OCI-LY3 (cell line): ENCODE results near the gene KDM2A.

Experiments used
- H2AFZ ChIP-seq: fragments of 200-600, 300-600 bp; shearing (Covaris generic); 2 replicates; pipeline ENCODE4 v1.6.0; 2014; ENCODE audit warnings: antibody characterized with exemption, low read depth, low read length
- H3K27ac ChIP-seq: fragments of 200-600, 300-600 bp; sonication (generic); 2 replicates; pipeline ENCODE4 v1.5.1; 2014; ENCODE audit warnings: mild to moderate bottlenecking, low read length, moderate library complexity, mixed read lengths
- H3K27me3 ChIP-seq: fragments of 200-600, 300-600 bp; sonication (generic); 2 replicates; pipeline ENCODE4 v1.6.1; 2014; ENCODE audit warnings: low read depth, low read length, mixed read lengths
- H3K36me3 ChIP-seq: fragments of 200-600, 300-600 bp; sonication (generic); replicated peaks from 2 replicates; pipeline ENCODE3; 2014; ENCODE audit warnings: low read depth, low read length, mixed read lengths
- H3K4me1 ChIP-seq: fragments of 300-600, 200-600 bp; sonication (generic); 2 replicates; pipeline ENCODE4 v1.6.1; 2014; ENCODE audit warnings: low read length, mixed read lengths
- H3K4me2 ChIP-seq: fragments of 200-600, 300-600 bp; sonication (generic); 2 replicates; pipeline ENCODE4 v1.6.1; 2014; ENCODE audit warnings: low read length, mixed read lengths
- H3K4me3 ChIP-seq: fragments of 300-600, 200-600 bp; sonication (generic); 2 replicates; pipeline ENCODE4 v1.5.1; 2014; ENCODE audit warnings: antibody characterized with exemption, mild to moderate bottlenecking, low read length, moderate library complexity
- H3K79me2 ChIP-seq: fragments of 300-600, 200-600 bp; shearing (Covaris generic); 2 replicates; pipeline ENCODE4 v1.6.1; 2014; ENCODE audit warnings: mild to moderate bottlenecking, low read length, mixed read lengths
- H3K9ac ChIP-seq: fragments of 300-600, 200-600 bp; shearing (Covaris generic); 2 replicates; pipeline ENCODE4 v1.6.0; 2014; ENCODE audit warnings: mild to moderate bottlenecking, low read length, moderate library complexity
- H3K9me3 ChIP-seq: fragments of 200-600, 300-600 bp; shearing (Covaris generic); 2 replicates; pipeline ENCODE4 v1.6.1; 2014; ENCODE audit warnings: low read length, mixed read lengths; ENCODE audit not compliant: insufficient read depth
- H4K20me1 ChIP-seq: fragments of 200-600, 300-600 bp; sonication (generic); 2 replicates; pipeline ENCODE4 v1.6.1; 2016; ENCODE audit warnings: low read length, mixed read lengths; ENCODE audit not compliant: insufficient read depth
- CTCF ChIP-seq: fragments of 200-600, 300-600 bp; sonication (generic); IDR thresholded peaks from 2 replicates; pipeline ENCODE4 v1.5.1; 2014; ENCODE audit warnings: antibody characterized with exemption, low read length, low read depth
- EZH2phosphoT487 ChIP-seq: fragments of 200-600 bp; shearing (Covaris generic); IDR thresholded peaks from 2 replicates; pipeline ENCODE4 v1.6.1; 2018; ENCODE audit warnings: antibody characterized with exemption, mixed run types, low read depth

The KDM2A gene

GRCh38 chr11:67267188-67268080 lies 148.4 kb downstream of the KDM2A start:
- Histone ChIP-seq H3K9ac (peak overlapping the region; percentile 87), H3K4me1 (peaks cover 62% of the 10 kb centered on the region), H2AFZ (no peak overlapping the region), H3K4me2 (peak overlapping the region; percentile 98), H3K27me3 (no peaks in the 10 kb centered on the region), H3K27ac (peak overlapping the region; percentile 97), H3K9me3 (no peaks in the 10 kb centered on the region), H3K36me3 (peaks cover 41% of the 10 kb centered on the region), H3K4me3 (peak overlapping the region; percentile 79), H3K79me2 (peaks cover 60% of the 10 kb centered on the region), H4K20me1 (peaks cover 41% of the 10 kb centered on the region)
- TF ChIP-seq CTCF, result peak; percentile 24; the same call in 1 of the 2 replicates
- no peak for TF ChIP-seq EZH2phosphoT487

DNA sequence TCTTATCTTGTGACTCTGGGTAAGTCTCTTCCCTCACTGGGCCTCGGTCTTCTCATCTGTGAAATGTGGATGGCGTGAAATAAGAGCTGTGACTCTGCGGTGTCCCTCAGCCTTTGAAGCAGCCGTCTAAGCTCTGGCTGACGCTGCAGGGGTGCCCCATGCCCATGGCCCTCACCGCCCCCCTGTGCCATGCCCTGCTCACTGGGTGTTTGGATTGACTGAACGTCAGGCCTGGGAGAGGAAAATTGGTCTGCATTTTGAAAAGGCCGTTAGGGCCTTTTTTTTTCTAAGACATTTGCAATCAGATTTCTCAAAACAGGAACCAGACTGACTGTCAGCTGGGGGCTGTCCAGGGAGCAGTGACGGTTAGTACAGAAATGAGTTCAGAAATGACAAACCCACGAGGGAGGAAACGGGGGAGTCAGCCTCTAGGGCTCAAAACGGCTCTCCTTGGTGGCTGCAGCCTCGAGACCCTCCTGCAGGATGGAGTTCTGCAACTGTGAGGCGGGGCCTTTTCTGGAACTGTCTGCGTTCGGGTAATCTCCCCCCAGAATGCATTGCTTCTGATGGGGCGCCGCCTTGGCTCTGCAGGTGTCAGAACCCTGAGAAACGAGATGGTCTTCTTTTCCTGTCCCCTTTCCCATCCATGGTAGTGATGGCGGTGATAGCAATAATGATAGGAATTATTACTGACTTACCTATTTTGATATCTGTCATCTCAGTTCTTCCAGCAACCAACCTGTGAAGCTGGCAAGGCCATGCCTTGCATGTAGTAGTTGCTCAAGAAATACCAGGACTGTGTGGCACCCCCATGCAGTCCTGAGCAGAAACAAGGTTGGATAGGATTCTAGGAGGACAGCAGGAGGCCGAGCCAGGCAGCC lies 149.3 kb downstream of the KDM2A start:
- Histone ChIP-seq H3K27ac (peak overlapping the region; percentile 97), H3K27me3 (no peaks in the 10 kb centered on the region), H3K79me2 (peaks cover 69% of the 10 kb centered on the region), H3K4me3 (peak overlapping the region; percentile 79), H3K9me3 (no peaks in the 10 kb centered on the region), H3K4me2 (peak overlapping the region; percentile 98), H2AFZ (no peak overlapping the region), H3K36me3 (peaks cover 46% of the 10 kb centered on the region), H3K9ac (peak overlapping the region; percentile 87), H3K4me1 (peaks cover 57% of the 10 kb centered on the region), H4K20me1 (peaks cover 50% of the 10 kb centered on the region)
- TF ChIP-seq CTCF (no peak), EZH2phosphoT487 (no peak)

GRCh38 chr11:67268962-67269268 lies 149.9 kb downstream of the KDM2A start:
- H3K4me2 ChIP-seq, result peak overlapping the region; percentile 98
- H3K79me2 ChIP-seq, result peaks cover 75% of the 10 kb centered on the region
- peak overlapping the region; percentile 97 for H3K27ac ChIP-seq
- peaks cover 57% of the 10 kb centered on the region for H3K4me1 ChIP-seq
- H3K27me3 ChIP-seq, result no peaks in the 10 kb centered on the region
- peaks cover 54% of the 10 kb centered on the region for H4K20me1 ChIP-seq
- no peak overlapping the region for H2AFZ ChIP-seq
- peak overlapping the region; percentile 79 for H3K4me3 ChIP-seq
- H3K9ac ChIP-seq, result peak overlapping the region; percentile 25
- TF ChIP-seq CTCF, result no peak
- TF ChIP-seq EZH2phosphoT487, result no peak
- no peaks in the 10 kb centered on the region for H3K9me3 ChIP-seq
- H3K36me3 ChIP-seq, result peaks cover 46% of the 10 kb centered on the region
